ENCODE results near the gene STT3A.

Gene STT3A

DNA sequence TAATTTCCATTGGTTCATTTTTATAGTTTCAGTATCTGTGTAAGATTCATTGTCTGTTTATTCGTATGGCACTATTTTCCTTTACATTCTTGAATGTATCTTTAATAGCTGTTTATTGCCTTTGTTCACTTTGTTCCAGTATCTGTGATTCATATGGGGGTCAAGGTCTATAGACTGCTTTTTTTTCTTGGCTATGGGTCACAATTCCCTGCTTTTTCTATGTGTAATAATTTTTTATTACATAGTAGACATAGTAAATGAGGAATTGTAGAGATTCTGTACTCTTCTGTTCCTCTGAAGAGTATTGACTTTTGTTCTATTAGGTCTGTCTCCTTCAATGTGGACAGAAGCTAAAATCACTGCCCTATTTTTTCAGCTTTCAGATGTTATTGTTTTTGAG, 77.5 kb downstream of the STT3A start:
- no peak for DNase-seq

DNA sequence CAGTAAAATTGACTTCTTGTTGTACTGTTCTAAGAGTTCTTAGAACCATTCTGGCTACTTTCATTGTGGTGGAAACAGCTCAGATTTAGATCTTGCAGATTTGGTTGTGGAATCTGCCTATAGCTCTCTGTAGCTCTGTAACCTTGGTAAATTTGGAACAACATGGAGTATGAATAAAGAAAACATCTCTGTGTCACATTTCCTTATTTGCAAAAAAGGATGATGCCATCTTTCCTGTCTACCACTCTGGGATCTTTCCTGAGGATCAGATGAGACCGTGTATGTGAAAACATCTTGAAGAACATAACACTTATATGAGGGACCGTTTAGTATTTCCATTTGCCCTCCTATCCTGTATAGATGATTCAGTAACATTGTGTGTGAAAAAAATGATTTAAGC, 78.9 kb downstream of the STT3A start:
- DNase-seq, result no peak
